A549 treated with AZD9567 at 1 μM for 4 hours (cell line): ENCODE data around the gene NBPF6. TPM values are rescaled to one million over a fixed set of nuclear protein-coding genes. Genes with fewer than 3 reads are reported as not detected.

Experiments
- total RNA-seq: library from RNA; stranded (reverse); fragments of 200-300 nt; extraction: Qiagen RNA extraction; gene quantifications from 5 replicates; pipeline ENCODE4 v1.2.3, GENCODE V29; 2022; ENCODE audit not compliant: insufficient read depth

NBPF6 gene
- total RNA-seq = not detected in 5 replicates

GRCh38 chr1:108450043-108450442 lies at the start of gene NBPF6:
TSS of gene NBPF6 (plus strand) at chr1:108450343. CDS start at chr1:108450602, 259 bp downstream.

Other genes with a start within 250 kb of the NBPF6 start
- 19.7 to 29.6 TPM (median 28.2 TPM) in 5 replicates for gene SLC25A24, start 250.0 kb upstream of the NBPF6 start, total RNA-seq
- 0.08 to 0.17 TPM (median 0.12 TPM) in 4 of 5 replicates, not detected in the other for gene NBPF4, start 206.3 kb upstream of the NBPF6 start, total RNA-seq
- 4.0 to 7.2 TPM (median 5.4 TPM) in 5 replicates for gene EEIG2, start 109.8 kb downstream of the NBPF6 start, total RNA-seq
- 3.2 to 4.6 TPM (median 3.6 TPM) in 5 replicates for gene HENMT1, start 210.8 kb downstream of the NBPF6 start, total RNA-seq
- 18.6 to 22.6 TPM (median 21.4 TPM) in 5 replicates for gene PRPF38B, start 242.0 kb downstream of the NBPF6 start, total RNA-seq